ENCODE results near the gene CD79B. TPM values are rescaled to one million over a fixed set of nuclear protein-coding genes. Genes with fewer than 3 reads are reported as not detected.
A peak's percentile ranks its signal among the peaks of the same experiment; 100 is the strongest.
"Not testable (repeated sequence)": the region's sequence is repeated elsewhere in the genome, so short reads cannot be mapped to it uniquely, and the experiment has no call there.

CD79B gene
- total and polyA plus RNA-seq, 7 experiments from 2014 or later: 11.8 to 44.9 (median 28.8) TPM

GRCh38 chr17:63904796-63905195, 27.3 kb downstream of the CD79B start:
- ATAC-seq; DNase-seq; H3K9me3 ChIP-seq (ENCODE audit: control insufficient read depth in 2 of 3, low read length in 3 of 3); POLR2A ChIA-PET; H3K4me1 ChIP-seq (ENCODE audit: control insufficient read depth in 2 of 2, insufficient read depth in 2 of 2, low read length in 2 of 2); H3K27ac ChIP-seq (ENCODE audit: low read depth, low read length); H3K4me3 ChIP-seq (ENCODE audit: low read length); H3K9me3 Mint-ChIP-seq; intact Hi-C loops (cut with micrococcal nuclease); H3K4me3 Mint-ChIP-seq; H3K27me3 ChIP-seq (ENCODE audit: control insufficient read depth in 2 of 2, insufficient read depth in 2 of 2, low read length in 2 of 2); H3K36me3 ChIP-seq (ENCODE audit: control insufficient read depth in 2 of 3, insufficient read depth in 3 of 3, low read length in 3 of 3); H3K27ac Mint-ChIP-seq; H3K4me1 Mint-ChIP-seq; H3K36me3 Mint-ChIP-seq: not testable (repeated sequence)
- CTCF ChIA-PET: interaction anchor here (0.7 to 1.3 kb wide), 6 partner anchors 13 to 272 kb away, joined by 3 to 5 read pairs (median 3); no protein-coding TSS in a partner anchor
- H3K27me3 Mint-ChIP-seq: peaks cover 0 to 47% (median 0%) of the 10 kb centered on the region in 5 donors

DNA sequence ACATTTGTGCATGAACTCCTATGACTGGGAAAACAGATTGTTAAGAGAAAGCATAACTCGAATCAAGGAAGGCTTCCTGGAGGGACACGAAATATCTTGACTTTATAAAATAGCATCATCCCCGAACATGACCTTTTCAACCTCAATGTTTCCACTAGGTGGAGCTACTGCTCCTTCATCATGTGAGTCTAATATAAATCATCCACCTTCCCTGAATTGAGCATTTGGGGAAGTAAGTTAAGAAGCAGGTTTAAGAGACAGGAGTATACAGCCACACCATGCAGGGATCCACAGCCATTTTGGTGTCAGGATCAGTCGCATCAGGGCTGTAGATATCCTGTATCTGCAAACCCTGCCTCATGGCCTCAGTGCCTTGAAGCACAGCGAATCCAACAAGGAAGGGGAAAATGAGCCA, 28.3 kb downstream of the CD79B start:
- H3K36me3 ChIP-seq (ENCODE audit: control insufficient read depth in 2 of 3, insufficient read depth in 3 of 3, low read length in 3 of 3); POLR2A ChIA-PET; H3K4me3 Mint-ChIP-seq; H3K9me3 ChIP-seq (ENCODE audit: control insufficient read depth in 2 of 3, low read length in 3 of 3); H3K27ac ChIP-seq (ENCODE audit: low read depth, low read length); H3K4me3 ChIP-seq (ENCODE audit: low read length); H3K36me3 Mint-ChIP-seq; H3K4me1 ChIP-seq (ENCODE audit: control insufficient read depth in 2 of 2, insufficient read depth in 2 of 2, low read length in 2 of 2); H3K27ac Mint-ChIP-seq; H3K27me3 ChIP-seq (ENCODE audit: control insufficient read depth in 2 of 2, insufficient read depth in 2 of 2, low read length in 2 of 2); H3K9me3 Mint-ChIP-seq; intact Hi-C loops (cut with micrococcal nuclease): not testable (repeated sequence)
- peaks cover 0 to 42% (median 0%) of the 10 kb centered on the region in 5 donors for H3K27me3 Mint-ChIP-seq
- DNase-seq (peak in 6 of 9 donors; percentile 27 to 57 (median 46)), ATAC-seq (peak; percentile 87)
- CTCF ChIA-PET: interaction anchor here (0.8 kb wide), 1 partner anchor 378 kb away, joined by 3 read pairs; no protein-coding TSS in a partner anchor
- H3K4me1 Mint-ChIP-seq: peaks cover 0 to 12% (median 3%) of the 10 kb centered on the region in 7 donors

DNA sequence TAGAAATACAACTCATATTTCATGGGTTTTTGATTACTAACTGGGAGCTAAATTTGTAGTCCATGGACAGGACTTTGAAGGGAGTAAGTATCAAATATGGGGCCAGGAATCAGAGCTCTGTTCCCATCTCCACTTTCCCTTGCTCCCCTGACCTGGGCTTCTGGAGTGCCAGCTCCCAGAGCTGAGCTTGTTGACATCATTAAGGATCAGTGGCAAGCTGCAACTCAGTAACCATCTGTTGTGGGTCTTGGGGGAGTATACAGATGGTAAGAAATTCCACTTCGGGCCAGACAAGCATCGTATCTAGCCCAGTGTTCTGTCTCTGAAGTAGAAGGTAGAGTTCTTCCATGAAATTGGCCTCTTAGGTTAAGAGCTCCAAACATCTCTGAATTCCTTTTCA, 30.2 kb downstream of the CD79B start:
- intact Hi-C loops (cut with micrococcal nuclease); H3K9me3 ChIP-seq (ENCODE audit: control insufficient read depth in 2 of 3, low read length in 3 of 3); DNase-seq; H3K27me3 ChIP-seq (ENCODE audit: control insufficient read depth in 2 of 2, insufficient read depth in 2 of 2, low read length in 2 of 2); H3K4me1 ChIP-seq (ENCODE audit: control insufficient read depth in 2 of 2, insufficient read depth in 2 of 2, low read length in 2 of 2); H3K9me3 Mint-ChIP-seq; H3K4me3 Mint-ChIP-seq; H3K27ac Mint-ChIP-seq; H3K4me3 ChIP-seq (ENCODE audit: low read length); H3K36me3 ChIP-seq (ENCODE audit: control insufficient read depth in 2 of 3, insufficient read depth in 3 of 3, low read length in 3 of 3); POLR2A ChIA-PET; ATAC-seq; H3K27ac ChIP-seq (ENCODE audit: low read depth, low read length); H3K36me3 Mint-ChIP-seq: not testable (repeated sequence)
- H3K4me1 Mint-ChIP-seq: peaks cover 0 to 12% (median 3%) of the 10 kb centered on the region in 7 donors
- peaks cover 0 to 31% (median 0%) of the 10 kb centered on the region in 5 donors for H3K27me3 Mint-ChIP-seq
- CTCF ChIA-PET: interaction anchor here (0.6 to 1.7 kb wide), 7 partner anchors 10 to 732 kb away, joined by 3 to 5 read pairs (median 4); partner anchors contain the start of gene ICAM2

GRCh38 chr17:63898899-63899798, 33.0 kb downstream of the CD79B start:
- H3K27me3 Mint-ChIP-seq: peaks cover 0 to 27% (median 0%) of the 10 kb centered on the region in 5 donors
- DNase-seq: peak in 1 of 9 donors; percentile 37
- H3K27ac Mint-ChIP-seq; H3K4me3 ChIP-seq (ENCODE audit: low read length); H3K4me3 Mint-ChIP-seq; ATAC-seq; H3K36me3 Mint-ChIP-seq; H3K27me3 ChIP-seq (ENCODE audit: control insufficient read depth in 2 of 2, insufficient read depth in 2 of 2, low read length in 2 of 2); CTCF ChIA-PET; H3K27ac ChIP-seq (ENCODE audit: low read depth, low read length); intact Hi-C loops (cut with micrococcal nuclease); H3K4me1 ChIP-seq (ENCODE audit: control insufficient read depth in 2 of 2, insufficient read depth in 2 of 2, low read length in 2 of 2); POLR2A ChIA-PET; H3K36me3 ChIP-seq (ENCODE audit: control insufficient read depth in 2 of 3, insufficient read depth in 3 of 3, low read length in 3 of 3); H3K9me3 Mint-ChIP-seq; H3K9me3 ChIP-seq (ENCODE audit: control insufficient read depth in 2 of 3, low read length in 3 of 3): not testable (repeated sequence)
- H3K4me1 Mint-ChIP-seq: peaks cover 0 to 12% (median 3%) of the 10 kb centered on the region in 7 donors

GRCh38 chr17:63896524-63897354, 35.4 kb downstream of the CD79B start, which contains the start of gene CSH1:
TSS of gene CSH1 (minus strand) at chr17:63896574. CDS start at chr17:63896511, 63 bp downstream.
- H3K36me3 Mint-ChIP-seq; H3K27ac ChIP-seq (ENCODE audit: low read depth, low read length); H3K4me3 ChIP-seq (ENCODE audit: low read length); H3K4me1 ChIP-seq (ENCODE audit: control insufficient read depth in 2 of 2, insufficient read depth in 2 of 2, low read length in 2 of 2); ATAC-seq; H3K4me1 Mint-ChIP-seq; POLR2A ChIA-PET; H3K27me3 ChIP-seq (ENCODE audit: control insufficient read depth in 2 of 2, insufficient read depth in 2 of 2, low read length in 2 of 2); CTCF ChIA-PET; H3K4me3 Mint-ChIP-seq; H3K36me3 ChIP-seq (ENCODE audit: control insufficient read depth in 2 of 3, insufficient read depth in 3 of 3, low read length in 3 of 3); intact Hi-C loops (cut with micrococcal nuclease); H3K9me3 ChIP-seq (ENCODE audit: control insufficient read depth in 2 of 3, low read length in 3 of 3); DNase-seq; H3K9me3 Mint-ChIP-seq: not testable (repeated sequence)
- peak within 1 kb of the TSS in 1 of 9 donors; percentile 51 for H3K27ac Mint-ChIP-seq
- peaks cover 0 to 32% (median 0%) of the 10 kb centered on the region in 5 donors for H3K27me3 Mint-ChIP-seq

DNA sequence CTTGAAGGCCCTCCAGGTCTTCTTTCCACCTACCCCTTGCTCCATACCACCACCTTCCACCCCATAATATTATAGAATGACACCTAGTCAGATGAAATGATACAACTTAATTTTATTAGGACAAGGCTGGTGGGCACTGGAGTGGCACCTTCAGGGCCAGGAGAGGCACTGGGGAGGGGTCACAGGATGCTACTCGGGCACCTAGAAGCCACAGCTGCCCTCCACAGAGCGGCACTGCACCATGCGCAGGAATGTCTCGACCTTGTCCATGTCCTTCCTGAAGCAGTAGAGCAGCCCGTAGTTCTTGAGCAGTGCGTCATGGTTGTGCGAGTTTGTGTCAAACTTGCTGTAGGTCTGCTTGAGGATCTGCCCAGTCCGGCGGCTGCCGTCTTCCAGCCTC, 37.3 kb downstream of the CD79B start:
- H3K27ac ChIP-seq (ENCODE audit: low read depth, low read length); intact Hi-C loops (cut with micrococcal nuclease); H3K9me3 ChIP-seq (ENCODE audit: control insufficient read depth in 2 of 3, low read length in 3 of 3); H3K4me1 Mint-ChIP-seq; H3K4me3 Mint-ChIP-seq; H3K4me1 ChIP-seq (ENCODE audit: control insufficient read depth in 2 of 2, insufficient read depth in 2 of 2, low read length in 2 of 2); H3K36me3 ChIP-seq (ENCODE audit: control insufficient read depth in 2 of 3, insufficient read depth in 3 of 3, low read length in 3 of 3); DNase-seq; H3K27ac Mint-ChIP-seq; H3K36me3 Mint-ChIP-seq; H3K9me3 Mint-ChIP-seq; H3K4me3 ChIP-seq (ENCODE audit: low read length); H3K27me3 ChIP-seq (ENCODE audit: control insufficient read depth in 2 of 2, insufficient read depth in 2 of 2, low read length in 2 of 2); ATAC-seq; CTCF ChIA-PET; POLR2A ChIA-PET: not testable (repeated sequence)
- H3K27me3 Mint-ChIP-seq: peaks cover 0 to 31% (median 0%) of the 10 kb centered on the region in 5 donors

All from naive thymus-derived CD4-positive, alpha-beta T cell (primary cell).